ENCODE results near the gene MTUS2. TPM values are rescaled to one million over a fixed set of nuclear protein-coding genes. Genes with fewer than 3 reads are reported as not detected.

Gene MTUS2
- total RNA-seq, 1 donor from 2014 or later, result 0.41 TPM

GRCh38 chr13:29494520-29494919 is 674.4 kb downstream of the MTUS2 start:
- peaks cover 7% of the 10 kb centered on the region for H3K27me3 ChIP-seq
- ATAC-seq (no peak), DNase-seq (peak; percentile 32)
- no peaks in the 10 kb centered on the region for H3K9me3 ChIP-seq
- H3K27ac ChIP-seq, result no peak overlapping the region
- intact Hi-C loops (cut with DNase I), result no loop called here
- no peak overlapping the region for H3K4me3 ChIP-seq
- no peaks in the 10 kb centered on the region for H3K36me3 ChIP-seq
- no peak for TF ChIP-seq CTCF (IDR thresholded peaks at IDR 0.05)
- peaks cover 10% of the 10 kb centered on the region for H3K4me1 ChIP-seq

DNA sequence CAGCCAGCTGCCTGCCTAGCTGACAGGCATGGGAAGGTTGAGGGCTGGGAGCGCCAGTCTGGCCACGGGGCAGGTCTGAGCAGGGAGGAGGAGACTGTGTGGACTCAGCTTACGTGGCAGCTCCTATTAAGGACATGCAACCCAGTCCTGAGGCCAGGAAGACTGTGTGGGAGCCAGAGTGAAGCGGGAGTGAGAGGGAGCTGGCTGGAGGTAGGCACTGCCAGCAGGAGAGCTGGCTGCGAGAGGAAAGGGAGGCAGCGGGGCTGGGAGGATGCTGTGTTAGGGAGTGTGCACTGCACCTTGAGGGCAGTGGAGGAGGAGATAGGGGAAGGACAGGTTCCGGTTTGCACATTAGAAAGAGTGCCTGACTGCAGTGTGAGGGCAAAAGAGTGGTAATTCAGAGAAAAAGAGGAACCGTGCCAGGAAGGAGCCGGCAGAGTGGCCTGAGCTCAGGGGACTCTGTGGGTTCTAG is 676.1 kb downstream of the MTUS2 start:
- DNase-seq, result peak; percentile 64
- Histone ChIP-seq H3K9me3 (no peaks in the 10 kb centered on the region), H3K27ac (no peak overlapping the region), H3K4me3 (no peak overlapping the region), H3K4me1 (peaks cover 10% of the 10 kb centered on the region), H3K27me3 (peaks cover 4% of the 10 kb centered on the region), H3K36me3 (no peaks in the 10 kb centered on the region)
- ATAC-seq, result peak; percentile 69
- intact Hi-C loops (cut with DNase I), result no loop called here
- TF ChIP-seq CTCF (IDR thresholded peaks at IDR 0.05), result no peak

GRCh38 chr13:29497137-29497654 is 677.1 kb downstream of the MTUS2 start:
- Histone ChIP-seq H3K9me3 (no peaks in the 10 kb centered on the region), H3K27ac (no peak overlapping the region), H3K27me3 (peaks cover 4% of the 10 kb centered on the region), H3K4me3 (no peak overlapping the region), H3K36me3 (no peaks in the 10 kb centered on the region), H3K4me1 (peaks cover 10% of the 10 kb centered on the region)
- TF ChIP-seq CTCF (IDR thresholded peaks at IDR 0.05), result no peak
- intact Hi-C loops (cut with DNase I), result no loop called here
- ATAC-seq, result peak; percentile 18
- DNase-seq, result peak; percentile 65

- intact Hi-C loops (cut with DNase I), result no loop called here
- no peak for ATAC-seq
- no peak for TF ChIP-seq CTCF (IDR thresholded peaks at IDR 0.05)
- Histone ChIP-seq H3K36me3 (no peaks in the 10 kb centered on the region), H3K4me3 (no peak overlapping the region), H3K27ac (no peak overlapping the region), H3K27me3 (no peaks in the 10 kb centered on the region), H3K9me3 (no peaks in the 10 kb centered on the region), H3K4me1 (peaks cover 10% of the 10 kb centered on the region)
- peak; percentile 45 for DNase-seq
These were observed 678.4 kb downstream of the MTUS2 start for GRCh38 chr13:29498426-29499040.

- DNase-seq (peak; percentile 48), ATAC-seq (no peak)
- Histone ChIP-seq H3K27me3 (no peaks in the 10 kb centered on the region), H3K4me3 (no peak overlapping the region), H3K9me3 (no peaks in the 10 kb centered on the region), H3K27ac (no peak overlapping the region), H3K36me3 (no peaks in the 10 kb centered on the region), H3K4me1 (peaks cover 10% of the 10 kb centered on the region)
- no peak for TF ChIP-seq CTCF (IDR thresholded peaks at IDR 0.05)
- intact Hi-C loops (cut with DNase I), result loop anchor here (5.0 kb wide), 1 partner anchor 618 kb away; no protein-coding TSS in a partner anchor
These were observed 679.5 kb downstream of the MTUS2 start for GRCh38 chr13:29499506-29500165.
